ENCODE results near the gene ZCCHC13. TPM values are rescaled to one million over a fixed set of nuclear protein-coding genes. Genes with fewer than 3 reads are reported as not detected.

The ZCCHC13 gene
- total and polyA plus RNA-seq, 9 of the 15 experiments (the other 6 are each of a cell fraction or from before 2014, with no cell fraction given): not detected

DNA sequence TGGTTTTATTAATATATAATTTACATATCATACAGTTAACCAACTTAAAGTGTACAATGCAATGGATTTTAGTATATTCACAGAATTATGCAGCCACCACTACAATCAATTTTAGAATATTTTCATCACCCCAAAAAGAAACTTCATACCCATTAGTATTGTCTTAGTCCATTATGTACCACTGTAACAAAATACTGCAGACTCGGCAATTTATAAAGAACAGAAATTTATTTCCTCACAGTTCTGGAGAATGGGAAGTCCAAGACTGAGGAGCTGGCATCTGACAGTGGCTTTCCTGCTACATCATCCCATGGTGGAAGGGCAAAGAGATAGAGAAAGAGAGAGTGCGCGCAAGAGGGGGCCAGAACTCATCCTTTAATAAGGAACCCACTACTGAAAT lies 8.9 kb upstream of the ZCCHC13 start:
- no peak overlapping the region for H3K4me2 ChIP-seq (ENCODE audit: insufficient read depth, low read length)
- ATAC-seq (no peak), DNase-seq (ENCODE audit: extremely low read depth in 1 of 4, low spot score in 3 of 4) (no peak), FAIRE-seq (no peak)
- H4K20me1 ChIP-seq (replicated peaks; ENCODE audit: control insufficient read depth, insufficient read depth, low read length): 0 out of 2 replicates have a peak, but pooled peaks cover 2% of the 10 kb centered on the region
- H3K4me3 ChIP-seq: no peak overlapping the region
- H3K79me2 ChIP-seq (ENCODE audit: control insufficient read depth, insufficient read depth, low read length): peaks cover 25% of the 10 kb centered on the region
- BruUV-seq (replicated peaks): no TSS peak
- in situ Hi-C loops (cut with MboI) (no loop called here), intact Hi-C loops (cut with micrococcal nuclease) (loop anchor here (10.0 kb wide), 1 partner anchor 60 kb away; no protein-coding TSS in a partner anchor)
- TF ChIP-seq MAFF (IDR thresholded peaks at IDR 0.05; ENCODE audit: low read length) (peak; percentile 61; the same call in 1 of the 2 replicates), IFI16 (CRISPR knock-in tag; IDR thresholded peaks at IDR 0.05) (no peak), ZNF316 (IDR thresholded peaks at IDR 0.05) (peak; percentile 79), HMGN3 (IDR thresholded peaks at IDR 0.05; ENCODE audit: borderline replicate concordance, extremely low read depth, insufficient read length, low read depth, low read length) (no peak), EP400 (IDR thresholded peaks at IDR 0.05) (no peak), LEF1 (IDR thresholded peaks at IDR 0.05) (no peak), TSC22D4 (tag; IDR thresholded peaks at IDR 0.05) (no peak), C11orf30 (IDR thresholded peaks at IDR 0.05; ENCODE audit: low read depth) (peak; percentile 66), KDM1A (IDR thresholded peaks at IDR 0.05) (no peak), MAFG (tag; conservative IDR thresholded peaks at IDR 0.05) (peak; percentile 38; the same call in 1 of the 2 replicates), MAFK (IDR thresholded peaks at IDR 0.05; ENCODE audit: low read length) (peak; percentile 71)
- TF ChIP-seq, protein P1, sequence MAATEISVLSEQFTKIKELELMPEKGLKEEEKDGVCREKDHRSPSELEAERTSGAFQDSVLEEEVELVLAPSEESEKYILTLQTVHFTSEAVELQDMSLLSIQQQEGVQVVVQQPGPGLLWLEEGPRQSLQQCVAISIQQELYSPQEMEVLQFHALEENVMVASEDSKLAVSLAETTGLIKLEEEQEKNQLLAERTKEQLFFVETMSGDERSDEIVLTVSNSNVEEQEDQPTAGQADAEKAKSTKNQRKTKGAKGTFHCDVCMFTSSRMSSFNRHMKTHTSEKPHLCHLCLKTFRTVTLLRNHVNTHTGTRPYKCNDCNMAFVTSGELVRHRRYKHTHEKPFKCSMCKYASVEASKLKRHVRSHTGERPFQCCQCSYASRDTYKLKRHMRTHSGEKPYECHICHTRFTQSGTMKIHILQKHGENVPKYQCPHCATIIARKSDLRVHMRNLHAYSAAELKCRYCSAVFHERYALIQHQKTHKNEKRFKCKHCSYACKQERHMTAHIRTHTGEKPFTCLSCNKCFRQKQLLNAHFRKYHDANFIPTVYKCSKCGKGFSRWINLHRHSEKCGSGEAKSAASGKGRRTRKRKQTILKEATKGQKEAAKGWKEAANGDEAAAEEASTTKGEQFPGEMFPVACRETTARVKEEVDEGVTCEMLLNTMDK (IDR thresholded peaks at IDR 0.05; ENCODE audit: borderline replicate concordance, insufficient read depth, low read depth, low read length, poor library complexity, severe bottlenecking): no peak
- TF ChIP-seq, protein P2, sequence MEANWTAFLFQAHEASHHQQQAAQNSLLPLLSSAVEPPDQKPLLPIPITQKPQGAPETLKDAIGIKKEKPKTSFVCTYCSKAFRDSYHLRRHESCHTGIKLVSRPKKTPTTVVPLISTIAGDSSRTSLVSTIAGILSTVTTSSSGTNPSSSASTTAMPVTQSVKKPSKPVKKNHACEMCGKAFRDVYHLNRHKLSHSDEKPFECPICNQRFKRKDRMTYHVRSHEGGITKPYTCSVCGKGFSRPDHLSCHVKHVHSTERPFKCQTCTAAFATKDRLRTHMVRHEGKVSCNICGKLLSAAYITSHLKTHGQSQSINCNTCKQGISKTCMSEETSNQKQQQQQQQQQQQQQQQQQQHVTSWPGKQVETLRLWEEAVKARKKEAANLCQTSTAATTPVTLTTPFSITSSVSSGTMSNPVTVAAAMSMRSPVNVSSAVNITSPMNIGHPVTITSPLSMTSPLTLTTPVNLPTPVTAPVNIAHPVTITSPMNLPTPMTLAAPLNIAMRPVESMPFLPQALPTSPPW (CRISPR knock-in tag; IDR thresholded peaks at IDR 0.05): no peak
- TF ChIP-seq, protein P3, sequence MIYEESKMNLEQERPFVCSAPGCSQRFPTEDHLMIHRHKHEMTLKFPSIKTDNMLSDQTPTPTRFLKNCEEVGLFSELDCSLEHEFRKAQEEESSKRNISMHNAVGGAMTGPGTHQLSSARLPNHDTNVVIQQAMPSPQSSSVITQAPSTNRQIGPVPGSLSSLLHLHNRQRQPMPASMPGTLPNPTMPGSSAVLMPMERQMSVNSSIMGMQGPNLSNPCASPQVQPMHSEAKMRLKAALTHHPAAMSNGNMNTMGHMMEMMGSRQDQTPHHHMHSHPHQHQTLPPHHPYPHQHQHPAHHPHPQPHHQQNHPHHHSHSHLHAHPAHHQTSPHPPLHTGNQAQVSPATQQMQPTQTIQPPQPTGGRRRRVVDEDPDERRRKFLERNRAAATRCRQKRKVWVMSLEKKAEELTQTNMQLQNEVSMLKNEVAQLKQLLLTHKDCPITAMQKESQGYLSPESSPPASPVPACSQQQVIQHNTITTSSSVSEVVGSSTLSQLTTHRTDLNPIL (CRISPR knock-in tag; IDR thresholded peaks at IDR 0.05): no peak
- TF ChIP-seq, protein P4, sequence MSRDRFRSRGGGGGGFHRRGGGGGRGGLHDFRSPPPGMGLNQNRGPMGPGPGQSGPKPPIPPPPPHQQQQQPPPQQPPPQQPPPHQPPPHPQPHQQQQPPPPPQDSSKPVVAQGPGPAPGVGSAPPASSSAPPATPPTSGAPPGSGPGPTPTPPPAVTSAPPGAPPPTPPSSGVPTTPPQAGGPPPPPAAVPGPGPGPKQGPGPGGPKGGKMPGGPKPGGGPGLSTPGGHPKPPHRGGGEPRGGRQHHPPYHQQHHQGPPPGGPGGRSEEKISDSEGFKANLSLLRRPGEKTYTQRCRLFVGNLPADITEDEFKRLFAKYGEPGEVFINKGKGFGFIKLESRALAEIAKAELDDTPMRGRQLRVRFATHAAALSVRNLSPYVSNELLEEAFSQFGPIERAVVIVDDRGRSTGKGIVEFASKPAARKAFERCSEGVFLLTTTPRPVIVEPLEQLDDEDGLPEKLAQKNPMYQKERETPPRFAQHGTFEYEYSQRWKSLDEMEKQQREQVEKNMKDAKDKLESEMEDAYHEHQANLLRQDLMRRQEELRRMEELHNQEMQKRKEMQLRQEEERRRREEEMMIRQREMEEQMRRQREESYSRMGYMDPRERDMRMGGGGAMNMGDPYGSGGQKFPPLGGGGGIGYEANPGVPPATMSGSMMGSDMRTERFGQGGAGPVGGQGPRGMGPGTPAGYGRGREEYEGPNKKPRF (IDR thresholded peaks at IDR 0.05; ENCODE audit: low read depth, low read length): no peak
- H3K36me3 ChIP-seq (ENCODE audit: control insufficient read depth, insufficient read depth, low read length): no peaks in the 10 kb centered on the region
- no peak overlapping the region for H3K27ac ChIP-seq (ENCODE audit: extremely low read depth, low read depth, low read length)
- no peaks in the 10 kb centered on the region for H3K9me1 ChIP-seq (ENCODE audit: control insufficient read depth, insufficient read depth, low read length)
- no peaks in the 10 kb centered on the region; a peak in 1 of 5 replicates for H3K4me1 ChIP-seq (replicated peaks in 1 of 2; ENCODE audit: control insufficient read depth in 2 of 2, insufficient read depth in 2 of 2, low read length in 2 of 2)
- WGBS (ENCODE audit: insufficient coverage, low coverage, missing lambda C conversion rate): 61% methylated on average over 3 of the region's 3 CpGs
- H3K9me3 ChIP-seq (replicated peaks; ENCODE audit: control insufficient read depth, insufficient read depth, low read depth, low read length): no peaks in the 10 kb centered on the region
- H3K9ac ChIP-seq (ENCODE audit: insufficient read depth in 1 of 2, low read depth in 2 of 2, low read length in 2 of 2): no peak overlapping the region
- H2AFZ ChIP-seq (ENCODE audit: low read depth, low read length): no peak overlapping the region
- POLR2A ChIA-PET: no interaction called here
- no peaks in the 10 kb centered on the region for H3K27me3 ChIP-seq (ENCODE audit: control insufficient read depth in 2 of 2, insufficient read depth in 2 of 2, low read length in 2 of 2)
- CTCF ChIA-PET (ENCODE audit: low intra/inter-chr PET ratio): no interaction called here

All from K562 (cell line).